ENCODE data around the gene TRIP10.

- no peak for TF ChIP-seq POLR2A (IDR thresholded peaks at IDR 0.05)
- no peak for TF ChIP-seq POLR2AphosphoS5 (IDR thresholded peaks at IDR 0.05)
- no peak for TF ChIP-seq CTCF (IDR thresholded peaks at IDR 0.05)
Observed at GRCh38 chr19:6794686-6795431, 55.4 kb downstream of the TRIP10 start.
